ENCODE data around the gene C1GALT1.
"Not testable (repeated sequence)": the region's sequence is repeated elsewhere in the genome, so short reads cannot be mapped to it uniquely, and the experiment has no call there.

The C1GALT1 gene

DNA sequence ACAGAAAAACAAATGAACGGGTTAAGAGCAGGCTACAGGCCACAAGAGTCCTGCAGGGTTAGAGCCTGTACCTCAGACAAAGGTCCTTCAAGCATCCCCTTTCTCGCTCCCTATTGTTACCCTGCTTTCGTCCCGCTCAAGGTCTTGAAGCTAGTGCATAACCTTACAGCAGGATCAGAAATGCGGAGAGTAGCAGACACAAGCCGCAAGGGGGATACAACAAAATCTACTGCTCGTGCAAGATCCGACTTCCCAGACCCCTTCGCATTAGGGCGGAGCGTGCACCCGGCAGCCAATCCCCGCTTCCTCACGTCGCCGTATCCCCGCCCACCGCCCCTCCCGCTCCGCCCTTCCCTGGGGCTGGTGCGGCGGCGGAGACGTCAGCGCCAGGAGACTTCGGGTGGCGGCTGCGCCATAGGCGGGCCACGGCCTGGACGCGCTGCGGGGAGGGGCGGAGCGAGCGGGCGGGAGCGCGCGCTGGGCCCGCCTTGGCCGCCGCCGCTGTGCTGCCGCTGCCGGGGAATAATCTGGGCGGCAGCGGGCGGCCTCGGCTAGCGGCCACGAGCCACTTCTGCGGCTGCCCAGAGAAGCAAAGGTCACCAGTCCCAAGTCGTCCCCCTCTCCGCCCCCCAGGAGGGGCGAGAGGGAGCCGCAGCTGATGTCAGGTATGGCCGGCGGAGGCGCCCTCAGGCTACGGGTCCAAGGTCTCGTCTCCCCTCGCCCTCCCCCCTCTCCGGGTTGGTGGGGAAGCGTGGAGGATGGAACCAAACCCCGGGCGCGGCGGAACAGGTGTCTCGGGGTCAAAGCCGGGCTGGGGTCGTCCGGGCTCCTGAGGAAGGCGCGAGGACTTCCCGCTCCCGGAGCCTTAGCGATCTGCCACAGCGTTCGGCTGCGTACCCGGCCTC lies at the start of gene C1GALT1:
C1GALT1 (plus strand) TSS at position 389 of the 905 bp plus-strand sequence. CDS start 51,776 bp downstream, outside the sequence.
- DNase-seq (ENCODE audit: low read depth, low spot score), result peak; percentile 88
- peak within 1 kb of the TSS; percentile 95 for H3K27ac ChIP-seq

DNA sequence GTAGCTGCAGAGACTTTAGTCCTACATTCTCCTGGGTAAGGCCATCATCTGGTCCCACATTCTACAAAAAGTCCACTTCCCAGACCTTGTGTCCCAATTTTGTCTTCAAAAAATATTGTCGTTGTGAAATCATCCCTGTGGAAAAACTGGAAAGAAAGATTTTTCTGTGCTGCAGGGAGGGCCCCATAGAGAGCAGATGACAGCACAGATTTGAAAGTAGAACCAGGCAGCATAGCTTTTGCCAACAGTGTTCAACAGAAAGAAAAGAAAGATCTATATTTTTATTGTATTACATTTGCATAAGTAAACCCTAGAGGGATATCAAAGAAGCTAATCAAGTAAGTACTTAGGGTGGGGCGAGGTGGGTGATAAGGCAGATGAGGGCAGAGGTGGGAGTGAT lies 48.3 kb upstream of the C1GALT1 start:
- DNase-seq (ENCODE audit: low read depth, low spot score), result no peak
- no peak overlapping the region for H3K27ac ChIP-seq

DNA sequence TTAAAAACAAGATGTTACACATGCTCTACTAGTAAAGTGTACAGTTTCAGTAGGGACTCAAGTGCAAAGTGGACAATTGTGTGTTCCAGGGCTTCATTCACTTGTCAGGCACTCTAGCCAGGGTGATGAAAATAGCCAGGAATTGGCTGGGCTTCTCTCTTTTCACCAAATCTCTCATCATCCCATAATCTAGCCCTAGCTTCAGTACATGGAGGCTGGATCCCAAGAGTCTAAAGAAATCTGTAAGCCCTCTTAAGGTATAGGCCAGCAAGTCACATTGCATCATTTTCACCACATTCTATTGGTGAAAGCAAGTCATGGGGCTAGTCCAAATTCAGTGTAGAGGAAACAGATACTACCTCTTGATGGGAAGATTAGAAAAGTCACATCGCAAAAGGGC lies 47.3 kb upstream of the C1GALT1 start:
- no peak for DNase-seq (ENCODE audit: low read depth, low spot score)
- H3K27ac ChIP-seq, result no peak overlapping the region

DNA sequence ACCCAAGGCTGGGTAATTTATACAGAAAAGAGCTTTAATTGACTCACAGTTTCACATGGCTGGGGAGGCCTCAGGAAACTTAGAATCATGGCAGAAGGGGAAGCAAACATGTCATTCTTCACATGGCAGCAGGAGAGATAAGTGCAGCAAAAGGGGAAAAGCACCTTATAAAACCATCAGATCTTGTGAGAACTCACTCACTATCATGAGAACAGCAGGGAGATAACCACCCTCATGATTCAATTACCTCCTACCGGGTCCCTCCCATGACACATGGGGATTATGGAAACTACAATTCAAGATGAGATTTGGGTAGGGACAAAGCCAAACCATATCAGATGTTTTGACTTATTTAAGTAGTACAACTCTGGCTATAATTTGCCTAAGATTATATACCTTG lies 46.4 kb upstream of the C1GALT1 start:
- not testable (repeated sequence) for DNase-seq (ENCODE audit: low read depth, low spot score); H3K27ac ChIP-seq

DNA sequence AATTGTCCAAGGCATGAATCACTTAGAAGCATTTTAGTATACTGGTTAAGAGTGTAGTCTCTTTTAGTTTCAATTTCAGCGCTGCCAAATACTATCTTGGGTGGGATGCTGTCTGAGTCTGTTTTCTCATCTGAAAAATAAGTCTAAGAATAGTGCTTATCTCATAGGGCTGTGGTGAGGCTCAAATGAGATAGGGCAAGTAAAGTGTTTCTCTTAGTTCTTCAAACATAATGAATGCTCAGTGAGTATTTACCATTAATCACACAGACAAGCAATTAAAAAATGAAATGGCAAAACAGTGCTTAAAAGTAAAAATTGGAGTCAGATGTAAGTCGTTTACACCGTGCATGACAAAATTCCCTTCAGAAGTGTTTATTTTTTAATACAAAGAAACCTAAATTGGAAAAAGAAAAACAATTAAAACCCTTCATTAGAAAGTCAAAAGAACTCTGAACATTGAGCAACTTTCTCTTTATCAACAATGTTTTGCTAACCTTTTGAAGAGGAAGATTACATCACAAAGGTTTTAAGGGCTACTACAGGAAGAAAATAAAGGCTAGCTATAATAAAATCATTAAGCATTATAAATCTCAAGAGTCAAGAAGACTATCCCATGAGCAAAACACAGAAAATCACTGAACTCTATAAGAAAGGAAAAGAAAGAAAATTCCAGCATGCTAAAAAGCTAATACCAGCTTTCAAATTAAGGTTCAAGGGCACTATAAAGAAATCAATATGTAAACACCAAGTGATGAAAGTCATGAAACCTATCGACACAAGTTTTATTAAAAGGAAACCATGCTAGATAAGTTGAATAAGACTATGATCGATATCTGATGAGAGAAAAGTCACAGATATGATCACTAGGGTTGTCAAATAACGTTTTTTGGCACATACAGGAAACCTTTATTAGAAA lies 45.6 kb upstream of the C1GALT1 start:
- no peak overlapping the region for H3K27ac ChIP-seq
- no peak for DNase-seq (ENCODE audit: low read depth, low spot score)

DNA sequence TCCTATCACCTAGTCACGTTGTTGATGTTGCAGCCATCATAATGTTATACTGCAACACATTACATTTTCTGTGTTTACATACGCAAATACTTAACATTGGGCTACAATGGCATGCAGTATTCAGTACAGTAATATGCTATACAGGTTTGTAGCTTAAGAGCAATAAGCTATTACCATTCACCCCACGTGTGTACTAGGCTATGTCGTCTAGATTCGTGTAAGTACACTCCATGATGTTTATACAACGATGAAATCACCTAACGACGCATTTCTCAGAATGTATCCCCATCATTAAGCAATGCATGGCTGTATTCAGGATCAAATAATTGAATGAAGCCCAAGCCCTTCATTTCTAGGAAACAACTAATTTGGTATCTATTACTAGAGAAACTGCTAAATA lies 43.4 kb upstream of the C1GALT1 start:
- DNase-seq (ENCODE audit: low read depth, low spot score), result no peak
- no peak overlapping the region for H3K27ac ChIP-seq

DNA sequence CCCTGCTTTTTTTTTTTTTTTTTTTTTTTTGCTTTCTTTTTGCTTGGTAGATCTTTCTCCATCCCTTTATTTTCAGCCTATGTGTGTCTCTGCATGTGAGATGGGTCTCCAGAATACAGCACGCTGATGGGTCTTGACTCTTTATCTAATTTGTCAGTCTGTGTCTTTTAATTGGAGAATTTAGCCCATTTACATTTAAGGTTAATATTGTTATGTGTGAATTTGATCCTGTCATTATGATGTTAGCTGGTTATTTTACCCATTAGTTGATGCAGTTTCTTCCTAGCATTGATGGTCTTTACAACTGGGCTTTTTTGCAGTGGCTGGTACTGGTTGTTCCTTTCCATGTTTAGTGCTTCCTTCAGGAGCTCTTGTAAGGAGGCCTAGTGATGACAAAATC lies 38.9 kb upstream of the C1GALT1 start:
- not testable (repeated sequence) for H3K27ac ChIP-seq; DNase-seq (ENCODE audit: low read depth, low spot score)

DNA sequence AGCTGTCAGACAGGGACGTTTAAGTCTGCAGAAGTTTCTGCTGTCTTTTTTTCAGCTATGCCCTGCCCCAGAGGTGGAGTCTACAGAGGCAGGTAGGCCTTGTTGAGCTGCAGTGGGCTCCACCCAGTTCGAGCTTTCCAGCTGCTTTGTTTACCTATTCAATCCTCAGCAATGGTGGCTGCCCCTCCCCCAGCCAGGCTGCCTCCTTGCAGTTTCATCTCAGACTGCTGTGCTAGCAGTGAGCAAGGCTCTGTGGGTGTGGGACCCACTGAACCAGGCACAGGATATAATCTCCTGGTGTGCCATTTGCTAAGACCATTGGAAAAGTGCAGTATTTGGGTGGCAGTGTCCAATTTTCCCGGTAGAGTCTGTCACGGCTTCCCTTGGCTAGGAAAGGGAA lies 37.2 kb upstream of the C1GALT1 start:
- not testable (repeated sequence) for DNase-seq (ENCODE audit: low read depth, low spot score); H3K27ac ChIP-seq

DNA sequence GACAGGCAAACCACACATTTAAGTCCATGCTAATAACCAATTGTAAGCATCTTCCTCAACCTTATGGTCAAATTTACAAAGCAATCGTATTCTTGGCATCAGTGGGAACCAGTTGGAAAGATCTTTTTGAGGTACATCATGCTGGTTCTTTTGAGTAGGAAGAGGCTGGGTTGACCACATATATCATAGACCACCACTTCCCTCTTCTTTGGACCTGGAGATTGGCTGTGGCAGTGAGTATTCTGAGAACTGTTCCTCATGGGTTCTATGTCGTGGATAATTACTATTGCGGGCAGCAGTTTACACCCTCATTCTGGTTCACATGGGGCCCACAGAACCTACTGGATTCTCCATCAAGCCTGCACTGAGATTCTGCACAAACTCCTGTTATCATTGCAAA lies 35.5 kb upstream of the C1GALT1 start:
- DNase-seq (ENCODE audit: low read depth, low spot score), result no peak
- no peak overlapping the region for H3K27ac ChIP-seq

DNA sequence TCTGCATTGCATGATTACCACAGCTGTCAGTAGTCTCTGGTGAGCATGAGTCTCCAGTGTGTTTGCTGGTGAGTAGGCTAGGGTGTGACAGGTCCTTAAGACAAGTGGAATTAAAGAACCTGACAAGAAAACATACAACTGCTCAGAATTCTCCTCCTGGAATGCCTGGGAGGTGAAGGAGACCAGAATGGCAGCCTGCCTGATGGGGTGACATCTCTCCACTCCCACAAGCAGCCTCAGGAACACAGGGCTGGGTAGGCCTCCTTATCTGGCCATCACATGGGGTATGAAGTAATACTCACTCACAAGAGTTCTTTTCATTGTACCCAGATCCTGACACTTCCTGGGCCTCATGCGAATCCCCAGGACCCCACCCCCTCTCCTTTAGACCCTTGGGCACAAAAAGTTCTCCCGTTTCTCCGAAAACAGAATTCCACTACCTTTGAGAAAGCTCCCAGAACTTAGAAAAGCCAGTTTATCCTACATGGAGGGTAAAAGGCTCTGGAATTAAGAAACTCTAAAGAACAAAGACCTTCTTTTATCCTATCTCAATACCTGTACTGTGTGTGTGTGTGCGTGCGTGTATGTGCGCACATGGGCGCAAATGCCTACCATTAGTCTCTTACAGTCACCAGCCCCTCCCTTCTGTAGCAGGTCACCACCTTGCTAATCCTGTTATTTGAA lies 33.4 kb upstream of the C1GALT1 start:
- peak overlapping the region; percentile 44 for H3K27ac ChIP-seq
- DNase-seq (ENCODE audit: low read depth, low spot score), result no peak

DNA sequence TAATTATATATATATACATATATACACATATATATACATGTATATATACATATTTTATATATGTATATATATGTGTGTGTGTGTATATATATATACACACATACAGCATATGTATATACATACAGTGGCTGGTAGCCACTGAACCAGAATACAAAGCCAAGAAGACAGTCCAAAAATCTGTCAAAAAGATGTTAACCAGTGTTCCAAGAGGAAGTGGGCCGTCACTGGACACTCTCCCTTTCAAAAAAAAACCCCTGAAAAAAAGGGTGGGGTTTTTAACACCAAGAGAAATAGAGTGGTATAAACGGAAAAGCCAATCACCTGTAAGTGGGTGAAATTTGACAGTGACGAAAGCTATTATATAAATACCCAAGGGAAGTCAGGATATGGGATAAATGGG lies 31.1 kb upstream of the C1GALT1 start:
- DNase-seq (ENCODE audit: low read depth, low spot score), result no peak
- H3K27ac ChIP-seq, result no peak overlapping the region

DNA sequence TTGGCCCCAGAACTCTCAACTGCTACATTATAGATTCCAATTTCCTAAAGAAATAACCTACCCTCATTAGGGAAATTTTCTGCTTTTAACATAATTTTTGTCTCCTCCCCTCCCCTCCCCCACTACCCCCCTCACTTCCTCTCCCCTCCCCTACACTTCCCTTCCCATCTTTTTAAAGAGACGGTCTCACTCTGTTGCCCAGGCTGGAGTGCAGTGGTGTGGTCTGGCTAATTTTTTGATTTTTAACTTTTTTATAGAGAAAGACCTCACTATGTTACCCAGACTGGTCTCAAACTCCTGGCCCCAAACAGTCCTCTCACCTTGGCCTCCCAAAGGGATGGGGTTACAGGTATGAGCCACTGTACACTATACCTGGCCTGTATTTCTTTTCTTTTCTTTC lies 30.5 kb upstream of the C1GALT1 start:
- H3K27ac ChIP-seq, result no peak overlapping the region
- no peak for DNase-seq (ENCODE audit: low read depth, low spot score)

DNA sequence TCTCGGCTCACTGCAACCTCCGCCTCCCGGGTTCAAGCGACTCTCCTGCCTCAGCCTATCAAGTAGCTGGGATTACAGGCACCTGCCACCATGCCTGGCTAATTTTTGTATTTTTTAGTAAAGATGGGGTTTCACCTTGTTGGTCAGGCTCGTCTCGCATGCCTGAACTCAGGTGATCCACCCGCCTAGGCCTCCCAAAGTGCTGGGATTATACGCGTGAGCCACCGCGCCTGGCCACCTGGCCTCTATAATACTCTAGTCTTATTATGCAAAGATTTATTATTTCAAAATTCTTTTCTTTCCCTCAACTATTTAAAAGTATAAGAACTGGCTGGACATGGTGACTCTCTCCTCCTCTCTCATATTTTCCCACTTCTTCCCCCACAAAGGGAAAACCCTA lies 30.0 kb upstream of the C1GALT1 start:
- no peak overlapping the region for H3K27ac ChIP-seq
- DNase-seq (ENCODE audit: low read depth, low spot score), result no peak

DNA sequence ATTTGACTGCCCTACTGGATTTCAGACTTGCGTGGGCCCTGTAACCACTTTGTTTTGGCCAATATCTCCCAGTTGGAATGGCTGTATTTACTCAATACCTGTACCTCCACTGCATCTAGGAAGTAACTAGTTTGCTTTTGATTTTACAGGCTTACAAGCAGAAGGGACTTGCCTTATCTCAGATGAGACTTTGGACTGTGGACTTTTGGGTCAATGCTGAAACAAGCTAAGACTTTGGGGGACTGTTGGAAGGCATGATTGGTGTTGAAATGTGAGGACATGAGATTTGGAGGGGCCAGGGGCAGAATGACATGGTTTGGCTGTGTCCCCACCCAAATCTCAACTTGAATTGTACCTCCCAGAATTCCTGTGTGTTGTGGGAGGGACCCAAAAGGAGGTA lies 28.0 kb upstream of the C1GALT1 start:
- H3K27ac ChIP-seq; DNase-seq (ENCODE audit: low read depth, low spot score): not testable (repeated sequence)

DNA sequence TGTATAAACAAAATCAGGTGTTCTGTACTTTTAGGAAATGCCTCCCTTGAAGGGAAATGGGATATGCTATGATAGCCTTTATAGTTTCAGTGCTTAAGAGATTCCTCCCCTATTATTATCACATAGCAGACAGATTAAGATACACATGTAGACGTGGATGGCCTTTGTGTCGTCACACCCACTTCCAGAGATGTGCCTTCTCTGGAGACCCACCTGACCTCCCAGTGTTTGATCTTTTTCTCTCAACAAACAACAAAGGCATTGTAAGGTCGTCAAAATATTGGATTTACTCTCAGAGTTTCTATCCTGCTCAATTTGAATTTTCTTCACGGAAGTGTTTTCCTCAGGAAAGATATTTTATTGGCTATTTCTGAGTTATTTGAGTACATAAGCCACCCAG lies 25.7 kb upstream of the C1GALT1 start:
- peak overlapping the region; percentile 69 for H3K27ac ChIP-seq
- no peak for DNase-seq (ENCODE audit: low read depth, low spot score)

DNA sequence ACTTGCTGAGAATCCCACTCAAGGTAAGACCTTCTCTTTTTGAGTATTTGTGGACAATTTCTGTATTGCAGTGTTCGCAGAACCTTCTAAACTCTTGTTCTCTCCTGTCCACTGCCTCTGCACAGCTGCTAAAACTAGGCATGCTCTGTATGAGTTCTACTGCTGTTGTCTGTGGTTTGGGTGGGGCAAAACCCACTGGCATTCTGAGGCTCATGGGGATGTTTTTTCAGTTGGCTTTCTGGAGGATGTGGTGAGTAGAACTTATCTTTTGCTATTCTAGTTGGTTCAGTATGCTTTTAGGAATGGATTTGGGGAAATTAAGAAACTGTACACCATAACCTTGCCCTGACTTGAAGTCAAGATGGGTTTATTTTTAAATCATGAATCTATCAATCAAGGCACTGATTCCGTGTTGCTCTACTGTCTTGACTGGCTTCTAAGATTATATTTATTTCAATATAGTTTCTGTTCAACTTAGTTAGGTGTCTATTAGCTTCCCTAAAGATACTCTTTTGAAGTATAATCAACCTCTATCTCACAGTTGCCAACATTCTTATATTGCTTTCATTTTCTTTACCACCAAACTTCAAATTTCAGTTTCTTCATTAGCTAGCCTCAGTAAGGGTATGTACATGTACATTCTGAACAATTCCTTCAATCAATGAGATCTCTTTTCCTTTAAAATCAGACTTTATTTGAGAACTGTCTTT lies 25.0 kb upstream of the C1GALT1 start:
- peak overlapping the region; percentile 69 for H3K27ac ChIP-seq
- no peak for DNase-seq (ENCODE audit: low read depth, low spot score)

DNA sequence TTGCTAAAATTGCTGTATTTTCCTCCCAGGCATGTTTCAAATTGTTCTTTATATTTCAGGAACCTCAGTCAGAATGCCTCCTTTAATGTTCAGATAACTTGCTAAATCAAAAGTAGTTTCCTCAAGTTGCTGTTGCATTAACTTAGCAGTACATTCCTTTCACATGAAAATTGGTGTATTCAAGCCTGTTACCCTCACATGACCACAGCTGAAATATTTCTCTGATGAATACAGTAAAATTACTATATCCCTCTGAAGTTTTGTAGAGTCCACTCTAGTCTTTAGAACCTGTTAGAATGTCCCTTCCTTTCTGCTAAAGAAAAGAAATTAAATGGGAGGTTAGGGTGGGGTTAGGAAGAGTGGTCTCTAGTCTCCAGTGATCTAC lies 24.5 kb upstream of the C1GALT1 start:
- no peak for DNase-seq (ENCODE audit: low read depth, low spot score)
- H3K27ac ChIP-seq, result peak overlapping the region; percentile 69

DNA sequence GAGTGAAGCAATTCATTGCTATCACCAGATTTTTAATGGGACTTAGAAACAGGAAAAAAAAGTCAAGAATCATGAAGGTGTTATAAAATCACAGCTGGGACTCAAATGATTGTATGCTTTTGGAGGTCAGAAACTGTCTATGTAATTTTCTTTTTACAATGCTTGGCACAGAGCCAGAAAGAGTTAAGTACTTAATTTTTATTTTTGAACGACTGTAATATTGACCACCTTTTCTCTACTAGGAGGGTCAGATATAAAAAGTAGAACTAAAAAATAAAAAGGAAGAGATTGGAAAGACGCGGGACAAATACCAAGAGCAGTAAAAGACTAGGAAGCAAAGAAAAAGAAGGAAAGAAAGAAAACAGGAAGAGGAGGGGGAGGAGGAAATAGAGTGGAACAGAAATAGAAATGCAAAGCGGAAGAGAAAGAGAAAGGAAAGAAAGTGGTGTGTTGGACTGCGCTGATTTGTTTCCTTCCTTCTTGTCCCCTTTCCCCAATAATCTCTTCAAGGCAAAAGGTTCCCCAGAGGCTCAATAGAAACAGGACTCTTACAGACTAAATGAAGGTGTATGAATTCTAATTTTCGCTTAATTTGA lies 23.2 kb upstream of the C1GALT1 start:
- no peak overlapping the region for H3K27ac ChIP-seq
- no peak for DNase-seq (ENCODE audit: low read depth, low spot score)

DNA sequence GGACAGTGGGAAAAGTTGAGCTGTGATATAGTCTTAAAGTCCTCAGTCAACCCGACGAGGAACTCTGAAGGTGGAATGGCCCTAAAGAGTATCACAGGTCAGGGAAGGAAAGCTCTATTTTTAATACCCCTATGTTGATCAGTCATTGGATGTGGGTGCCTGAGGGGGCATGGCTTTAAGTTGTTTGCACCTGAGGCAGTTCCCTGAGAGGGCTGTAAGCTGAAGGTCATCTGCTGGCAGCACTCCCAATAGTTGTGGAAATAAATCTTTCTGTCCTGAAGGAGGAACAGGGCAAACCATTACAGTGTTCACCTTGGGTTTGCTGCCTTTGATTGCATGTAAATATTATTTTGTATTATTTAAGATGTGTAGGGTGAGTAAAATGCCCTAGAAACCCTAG lies 17.8 kb upstream of the C1GALT1 start:
- no peak for DNase-seq (ENCODE audit: low read depth, low spot score)
- H3K27ac ChIP-seq, result no peak overlapping the region

DNA sequence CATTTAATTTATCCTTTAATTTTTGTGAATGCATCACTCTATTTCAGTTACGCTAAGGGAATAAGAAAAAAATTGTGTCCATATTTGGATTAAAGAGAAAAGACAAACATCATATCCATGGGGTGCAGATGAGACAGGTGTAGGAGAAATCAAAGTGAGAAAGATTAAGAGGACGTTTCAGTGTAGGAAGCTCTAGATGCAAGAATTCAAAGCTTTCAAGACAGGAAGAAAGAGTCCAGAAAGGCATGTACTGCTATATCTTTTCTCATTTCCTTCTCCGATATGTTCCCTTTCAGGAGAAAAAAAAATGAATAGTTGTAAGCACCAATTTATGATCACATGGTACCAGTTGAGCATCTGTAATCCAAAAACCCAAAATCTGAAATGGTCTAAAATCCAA lies 17.0 kb upstream of the C1GALT1 start:
- DNase-seq (ENCODE audit: low read depth, low spot score), result no peak
- no peak overlapping the region for H3K27ac ChIP-seq
